ENCODE measurements around the gene CREBBP. TPM values are rescaled to one million over a fixed set of nuclear protein-coding genes. Genes with fewer than 3 reads are reported as not detected.

The CREBBP gene
- total and polyA plus RNA-seq, 9 of the 15 experiments (the other 6 are each of a cell fraction or from before 2014, with no cell fraction given) = 0.70 to 24.8 (median 5.6) TPM

GRCh38 chr16:3879258-3879886 is 1.1 kb downstream of the CREBBP start (continued):
- TF ChIP-seq RBFOX2 (IDR thresholded peaks at IDR 0.05; ENCODE audit: low read depth, low read length) = peak; percentile 47
- 0 out of 2 replicates have a peak, but pooled peaks have one; percentile 54 for TF ChIP-seq STAT6 (CRISPR knock-in tag; IDR thresholded peaks at IDR 0.05)
- TF ChIP-seq KDM5B (IDR thresholded peaks at IDR 0.05; ENCODE audit: insufficient replicate concordance, low read depth, low read length) = peak; percentile 52
- TF ChIP-seq CBX5 (IDR thresholded peaks at IDR 0.05; ENCODE audit: borderline replicate concordance, low read depth) = no peak

- TF ChIP-seq ELK3 (CRISPR knock-in tag; IDR thresholded peaks at IDR 0.05) (no peak), CCAR2 (IDR thresholded peaks at IDR 0.05; ENCODE audit: low read depth, low read length) (no peak), ZSCAN29 (IDR thresholded peaks at IDR 0.05) (no peak), PREB (CRISPR knock-in tag; IDR thresholded peaks at IDR 0.05) (no peak), ZC3H11A (IDR thresholded peaks at IDR 0.05; ENCODE audit: low read depth, low read length) (no peak), ARID2 (IDR thresholded peaks at IDR 0.05) (no peak), NEUROD1 (IDR thresholded peaks at IDR 0.05; ENCODE audit: borderline replicate concordance, low read depth, low read length, partially characterized antibody) (no peak), NR2C1 (IDR thresholded peaks at IDR 0.05) (no peak), NR2C1 (tag; IDR thresholded peaks at IDR 0.05) (no peak)
- Histone ChIP-seq H3K27ac (ENCODE audit: extremely low read depth, low read depth, low read length) (no peak overlapping the region), H3K36me3 (ENCODE audit: control insufficient read depth, insufficient read depth, low read length) (peaks cover 6% of the 10 kb centered on the region; the same call in 1 of the 3 replicates), H3K9ac (ENCODE audit: insufficient read depth in 1 of 2, low read depth in 2 of 2, low read length in 2 of 2) (peak overlapping the region in 1 of 2 experiments; percentile 51; a peak in 1 of 4 replicates), H3K79me2 (ENCODE audit: control insufficient read depth, insufficient read depth, low read length) (peaks cover 62% of the 10 kb centered on the region), H3K27me3 (ENCODE audit: control insufficient read depth in 2 of 2, insufficient read depth in 2 of 2, low read length in 2 of 2) (no peaks in the 10 kb centered on the region), H3K4me3 (peak overlapping the region; percentile 68; the same call in 1 of the 2 replicates), H3K9me3 (replicated peaks; ENCODE audit: control insufficient read depth, insufficient read depth, low read depth, low read length) (no peaks in the 10 kb centered on the region), H3K9me1 (ENCODE audit: control insufficient read depth, insufficient read depth, low read length) (peaks cover 4% of the 10 kb centered on the region), H3K4me2 (ENCODE audit: insufficient read depth, low read length) (peak overlapping the region; percentile 93), H2AFZ (ENCODE audit: low read depth, low read length) (no peak overlapping the region), H4K20me1 (replicated peaks; ENCODE audit: control insufficient read depth, insufficient read depth, low read length) (peaks cover 43% of the 10 kb centered on the region), H3K4me1 (replicated peaks in 1 of 2; ENCODE audit: control insufficient read depth in 2 of 2, insufficient read depth in 2 of 2, low read length in 2 of 2) (peaks cover 19 to 22% of the 10 kb centered on the region in 2 experiments)
- BruUV-seq (replicated peaks) = no TSS peak
- CTCF ChIA-PET (ENCODE audit: low intra/inter-chr PET ratio) = no interaction called here
- no peak for FAIRE-seq
- POLR2A ChIA-PET = interaction anchor here (0.8 to 8.4 kb wide), 7 partner anchors 13 to 504 kb away, joined by 3 to 86 read pairs (median 4); partner anchors contain the start of gene TRAP1
- no peak for ATAC-seq
- 41% methylated on average over 8 of the region's 8 CpGs for WGBS (ENCODE audit: insufficient coverage, low coverage, missing lambda C conversion rate)
- intact Hi-C loops (cut with micrococcal nuclease) = no loop called here
- no peak for DNase-seq (ENCODE audit: extremely low read depth in 1 of 4, low spot score in 3 of 4)
- in situ Hi-C loops (cut with MboI) = no loop called here
These were observed 1.9 kb downstream of the CREBBP start for GRCh38 chr16:3878610-3879009.

All from K562 (cell line).